ENCODE results near the gene SLC6A11. TPM values are rescaled to one million over a fixed set of nuclear protein-coding genes. Genes with fewer than 3 reads are reported as not detected.

SLC6A11 gene
- polyA plus RNA-seq, 1 donor (not counting 4 experiments of a cell fraction or from before 2014, with no cell fraction given): 9.8 TPM

DNA sequence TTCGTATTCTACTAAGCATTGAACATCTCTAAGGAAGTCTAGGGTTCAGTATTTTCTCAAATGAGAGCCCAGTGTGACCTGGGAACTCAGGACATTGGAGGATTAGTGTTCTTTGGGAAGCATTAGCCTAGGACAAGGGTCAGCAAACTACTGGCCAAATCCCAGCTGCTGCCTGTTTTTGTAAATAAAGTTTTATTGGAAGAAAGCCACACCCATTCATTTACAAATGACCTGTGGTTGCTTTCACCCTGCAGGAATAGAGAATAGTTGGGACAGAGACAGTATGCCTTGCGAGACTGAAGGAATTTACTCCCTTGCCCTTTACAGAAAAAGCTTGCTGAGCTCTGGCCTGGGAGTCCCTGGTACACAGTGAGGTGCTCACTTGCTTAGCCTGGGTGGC, 20.6 kb downstream of the SLC6A11 start:
- H3K36me3 ChIP-seq (ENCODE audit: control insufficient read depth in 2 of 2, extremely low read depth in 1 of 2, insufficient read depth in 2 of 2, low read length in 2 of 2): peaks cover 0 to 4% of the 10 kb centered on the region in 2 experiments
- no peaks in the 10 kb centered on the region for H4K20me1 ChIP-seq (ENCODE audit: control insufficient read depth, extremely low read depth, insufficient read depth, low read length)
- no peak for FAIRE-seq
- H2AFZ ChIP-seq (ENCODE audit: control insufficient read depth, low read length): no peak overlapping the region
- no peaks in the 10 kb centered on the region for H3K27me3 ChIP-seq (ENCODE audit: control insufficient read depth, extremely low read depth, insufficient read depth, low read length)
- no peak for DNase-seq (ENCODE audit: low read depth, low spot score)
- no peaks in the 10 kb centered on the region for H3K79me2 ChIP-seq (ENCODE audit: control insufficient read depth, insufficient read depth, low read length)
- no peaks in the 10 kb centered on the region for H3K4me1 ChIP-seq (ENCODE audit: control insufficient read depth, extremely low read depth, insufficient read depth, low read length)
- H3K9ac ChIP-seq (ENCODE audit: control insufficient read depth, extremely low read depth, insufficient read depth, low read length): no peak overlapping the region
- TF ChIP-seq, protein P1, sequence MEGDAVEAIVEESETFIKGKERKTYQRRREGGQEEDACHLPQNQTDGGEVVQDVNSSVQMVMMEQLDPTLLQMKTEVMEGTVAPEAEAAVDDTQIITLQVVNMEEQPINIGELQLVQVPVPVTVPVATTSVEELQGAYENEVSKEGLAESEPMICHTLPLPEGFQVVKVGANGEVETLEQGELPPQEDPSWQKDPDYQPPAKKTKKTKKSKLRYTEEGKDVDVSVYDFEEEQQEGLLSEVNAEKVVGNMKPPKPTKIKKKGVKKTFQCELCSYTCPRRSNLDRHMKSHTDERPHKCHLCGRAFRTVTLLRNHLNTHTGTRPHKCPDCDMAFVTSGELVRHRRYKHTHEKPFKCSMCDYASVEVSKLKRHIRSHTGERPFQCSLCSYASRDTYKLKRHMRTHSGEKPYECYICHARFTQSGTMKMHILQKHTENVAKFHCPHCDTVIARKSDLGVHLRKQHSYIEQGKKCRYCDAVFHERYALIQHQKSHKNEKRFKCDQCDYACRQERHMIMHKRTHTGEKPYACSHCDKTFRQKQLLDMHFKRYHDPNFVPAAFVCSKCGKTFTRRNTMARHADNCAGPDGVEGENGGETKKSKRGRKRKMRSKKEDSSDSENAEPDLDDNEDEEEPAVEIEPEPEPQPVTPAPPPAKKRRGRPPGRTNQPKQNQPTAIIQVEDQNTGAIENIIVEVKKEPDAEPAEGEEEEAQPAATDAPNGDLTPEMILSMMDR (optimal IDR thresholded peaks at IDR 0.05 in 1 of 3, IDR thresholded peaks at IDR 0.05 in 1 of 3, conservative IDR thresholded peaks at IDR 0.05 in 1 of 3; ENCODE audit: extremely low read depth in 1 of 3, insufficient read depth in 2 of 3, low read length in 3 of 3): no peak
- TF ChIP-seq EZH2 (IDR thresholded peaks at IDR 0.05; ENCODE audit: low read length): no peak
- H3K9me3 ChIP-seq (ENCODE audit: control insufficient read depth, low read depth, low read length): no peaks in the 10 kb centered on the region
- no peak overlapping the region for H3K4me3 ChIP-seq (ENCODE audit: control insufficient read depth in 2 of 3, extremely low read depth in 1 of 3, insufficient read depth in 2 of 3, low read depth in 1 of 3, low read length in 3 of 3)
- H3K27ac ChIP-seq (ENCODE audit: control insufficient read depth, insufficient read depth, low read length): no peak overlapping the region
- no peak overlapping the region for H3K4me2 ChIP-seq (ENCODE audit: control insufficient read depth, extremely low read depth, insufficient read depth, low read depth, low read length)
- dilution Hi-C loops (cut with MboI; ENCODE audit: extremely low pct_ligation_motif_present, low sequenced_read_pairs): no loop called here
- no peaks in the 10 kb centered on the region for H3K9me1 ChIP-seq (ENCODE audit: control insufficient read depth, extremely low read depth, insufficient read depth, low read length)

DNA sequence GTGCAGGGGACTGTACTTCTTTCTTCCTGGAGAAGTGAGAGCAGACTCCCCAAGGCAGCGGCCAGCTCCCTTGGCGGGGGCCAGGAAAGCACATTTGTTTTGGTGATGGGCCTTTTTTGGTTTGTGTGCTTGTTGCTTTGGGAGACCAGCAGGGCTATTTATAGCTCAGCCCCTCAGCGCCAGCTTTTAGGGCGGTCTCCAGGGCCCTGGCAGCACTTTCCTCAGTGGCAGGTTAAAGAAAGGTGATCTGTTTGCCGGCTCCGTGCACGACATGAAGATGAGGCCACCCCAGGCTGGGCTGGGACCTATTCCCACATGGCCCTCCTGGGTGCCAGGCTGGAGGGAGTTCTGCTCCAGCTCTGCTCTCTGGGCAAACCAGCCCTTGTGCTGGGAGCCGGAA, 21.8 kb downstream of the SLC6A11 start:
- Histone ChIP-seq H2AFZ (ENCODE audit: control insufficient read depth, low read length) (no peak overlapping the region), H3K9me1 (ENCODE audit: control insufficient read depth, extremely low read depth, insufficient read depth, low read length) (no peaks in the 10 kb centered on the region), H3K27ac (ENCODE audit: control insufficient read depth, insufficient read depth, low read length) (no peak overlapping the region), H3K4me3 (ENCODE audit: control insufficient read depth in 2 of 3, extremely low read depth in 1 of 3, insufficient read depth in 2 of 3, low read depth in 1 of 3, low read length in 3 of 3) (no peak overlapping the region), H3K4me1 (ENCODE audit: control insufficient read depth, extremely low read depth, insufficient read depth, low read length) (no peaks in the 10 kb centered on the region), H3K9me3 (ENCODE audit: control insufficient read depth, low read depth, low read length) (no peaks in the 10 kb centered on the region), H3K79me2 (ENCODE audit: control insufficient read depth, insufficient read depth, low read length) (no peaks in the 10 kb centered on the region), H4K20me1 (ENCODE audit: control insufficient read depth, extremely low read depth, insufficient read depth, low read length) (no peaks in the 10 kb centered on the region), H3K4me2 (ENCODE audit: control insufficient read depth, extremely low read depth, insufficient read depth, low read depth, low read length) (no peak overlapping the region), H3K27me3 (ENCODE audit: control insufficient read depth, extremely low read depth, insufficient read depth, low read length) (no peaks in the 10 kb centered on the region), H3K36me3 (ENCODE audit: control insufficient read depth in 2 of 2, extremely low read depth in 1 of 2, insufficient read depth in 2 of 2, low read length in 2 of 2) (peaks cover 0 to 4% of the 10 kb centered on the region in 2 experiments), H3K9ac (ENCODE audit: control insufficient read depth, extremely low read depth, insufficient read depth, low read length) (no peak overlapping the region)
- FAIRE-seq (no peak), DNase-seq (ENCODE audit: low read depth, low spot score) (no peak)
- dilution Hi-C loops (cut with MboI; ENCODE audit: extremely low pct_ligation_motif_present, low sequenced_read_pairs): no loop called here
- TF ChIP-seq, protein P1 (optimal IDR thresholded peaks at IDR 0.05 in 1 of 3, IDR thresholded peaks at IDR 0.05 in 1 of 3, conservative IDR thresholded peaks at IDR 0.05 in 1 of 3; ENCODE audit: extremely low read depth in 1 of 3, insufficient read depth in 2 of 3, low read length in 3 of 3): no peak
- TF ChIP-seq EZH2 (IDR thresholded peaks at IDR 0.05; ENCODE audit: low read length): no peak
